ENCODE measurements around the gene FIS1.

FIS1 gene

DNA sequence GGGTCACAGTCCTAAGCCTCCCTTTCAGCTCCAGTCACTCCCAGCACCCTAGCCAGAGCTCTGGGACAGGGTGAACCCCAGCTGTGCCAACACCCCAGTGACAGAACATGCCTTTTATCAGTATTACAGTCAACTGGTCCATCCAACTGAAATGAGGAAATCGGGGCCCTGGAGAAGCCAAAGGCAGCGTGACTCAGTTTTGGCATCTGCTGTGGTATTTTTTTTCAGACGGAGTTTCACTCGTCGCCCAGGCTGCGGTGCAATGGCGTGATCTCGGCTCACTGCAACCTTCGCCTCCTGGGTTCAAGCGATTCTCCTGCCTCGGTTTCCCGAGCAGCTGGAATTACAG lies 3.9 kb downstream of the FIS1 start:
- TF ChIP-seq TAF1 (IDR thresholded peaks at IDR 0.05; ENCODE audit: borderline replicate concordance, insufficient read depth, low read length) (no peak), SIN3A (IDR thresholded peaks at IDR 0.05; ENCODE audit: borderline replicate concordance, insufficient read depth, low read length) (no peak), FOXP2 (optimal IDR thresholded peaks at IDR 0.05; ENCODE audit: borderline replicate concordance, extremely low read depth, extremely low read length, insufficient read depth) (no peak), POLR2AphosphoS5 (IDR thresholded peaks at IDR 0.05; ENCODE audit: low read depth, low read length) (no peak)
- TF ChIP-seq, protein P1, sequence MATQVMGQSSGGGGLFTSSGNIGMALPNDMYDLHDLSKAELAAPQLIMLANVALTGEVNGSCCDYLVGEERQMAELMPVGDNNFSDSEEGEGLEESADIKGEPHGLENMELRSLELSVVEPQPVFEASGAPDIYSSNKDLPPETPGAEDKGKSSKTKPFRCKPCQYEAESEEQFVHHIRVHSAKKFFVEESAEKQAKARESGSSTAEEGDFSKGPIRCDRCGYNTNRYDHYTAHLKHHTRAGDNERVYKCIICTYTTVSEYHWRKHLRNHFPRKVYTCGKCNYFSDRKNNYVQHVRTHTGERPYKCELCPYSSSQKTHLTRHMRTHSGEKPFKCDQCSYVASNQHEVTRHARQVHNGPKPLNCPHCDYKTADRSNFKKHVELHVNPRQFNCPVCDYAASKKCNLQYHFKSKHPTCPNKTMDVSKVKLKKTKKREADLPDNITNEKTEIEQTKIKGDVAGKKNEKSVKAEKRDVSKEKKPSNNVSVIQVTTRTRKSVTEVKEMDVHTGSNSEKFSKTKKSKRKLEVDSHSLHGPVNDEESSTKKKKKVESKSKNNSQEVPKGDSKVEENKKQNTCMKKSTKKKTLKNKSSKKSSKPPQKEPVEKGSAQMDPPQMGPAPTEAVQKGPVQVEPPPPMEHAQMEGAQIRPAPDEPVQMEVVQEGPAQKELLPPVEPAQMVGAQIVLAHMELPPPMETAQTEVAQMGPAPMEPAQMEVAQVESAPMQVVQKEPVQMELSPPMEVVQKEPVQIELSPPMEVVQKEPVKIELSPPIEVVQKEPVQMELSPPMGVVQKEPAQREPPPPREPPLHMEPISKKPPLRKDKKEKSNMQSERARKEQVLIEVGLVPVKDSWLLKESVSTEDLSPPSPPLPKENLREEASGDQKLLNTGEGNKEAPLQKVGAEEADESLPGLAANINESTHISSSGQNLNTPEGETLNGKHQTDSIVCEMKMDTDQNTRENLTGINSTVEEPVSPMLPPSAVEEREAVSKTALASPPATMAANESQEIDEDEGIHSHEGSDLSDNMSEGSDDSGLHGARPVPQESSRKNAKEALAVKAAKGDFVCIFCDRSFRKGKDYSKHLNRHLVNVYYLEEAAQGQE (IDR thresholded peaks at IDR 0.05; ENCODE audit: insufficient read depth in 1 of 2, low read depth in 2 of 2, low read length in 2 of 2) = no peak

DNA sequence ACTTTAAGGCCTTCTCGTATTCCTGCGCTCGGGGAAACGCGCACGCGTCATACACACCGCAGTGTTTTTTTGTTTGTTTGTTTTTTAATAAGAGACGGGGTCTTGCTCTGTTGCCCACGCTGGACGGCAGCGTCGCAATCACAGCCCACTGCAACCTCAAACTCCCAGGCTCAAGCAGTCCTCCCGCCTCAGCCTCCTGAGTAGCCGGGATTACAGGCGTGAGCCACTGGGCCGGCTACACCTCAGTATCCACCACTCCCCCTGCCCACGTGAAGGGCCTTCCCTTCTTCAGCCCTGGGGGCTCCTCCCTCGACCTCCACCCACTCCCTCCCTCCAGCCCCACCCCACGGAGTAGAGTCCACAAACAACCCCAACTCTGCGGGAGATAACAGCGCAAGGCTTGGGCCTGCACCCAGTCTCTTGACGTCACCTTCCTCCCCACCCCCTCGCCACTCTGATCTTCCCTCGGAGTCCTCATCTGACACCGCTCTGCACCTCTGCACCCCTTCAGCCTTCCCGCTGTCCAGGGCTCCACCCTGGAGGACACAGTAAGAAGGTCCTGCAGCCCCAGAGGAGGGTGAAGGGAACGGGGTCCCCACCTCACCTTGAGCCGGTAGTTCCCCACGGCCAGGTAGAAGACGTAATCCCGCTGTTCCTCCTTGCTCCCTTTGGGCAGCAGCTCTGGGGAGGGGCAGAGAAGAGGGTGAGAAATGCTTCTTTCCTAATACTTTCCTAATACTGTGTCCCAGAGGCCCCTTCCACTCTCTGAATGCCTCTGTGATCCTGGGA lies 4.5 kb downstream of the FIS1 start:
- TF ChIP-seq, protein P1 (IDR thresholded peaks at IDR 0.05; ENCODE audit: insufficient read depth in 1 of 2, low read depth in 2 of 2, low read length in 2 of 2) = no peak
- TF ChIP-seq FOXP2 (optimal IDR thresholded peaks at IDR 0.05; ENCODE audit: borderline replicate concordance, extremely low read depth, extremely low read length, insufficient read depth) = no peak
- TF ChIP-seq SIN3A (IDR thresholded peaks at IDR 0.05; ENCODE audit: borderline replicate concordance, insufficient read depth, low read length) = no peak
- TF ChIP-seq TAF1 (IDR thresholded peaks at IDR 0.05; ENCODE audit: borderline replicate concordance, insufficient read depth, low read length) = no peak
- TF ChIP-seq POLR2AphosphoS5 (IDR thresholded peaks at IDR 0.05; ENCODE audit: low read depth, low read length) = no peak

DNA sequence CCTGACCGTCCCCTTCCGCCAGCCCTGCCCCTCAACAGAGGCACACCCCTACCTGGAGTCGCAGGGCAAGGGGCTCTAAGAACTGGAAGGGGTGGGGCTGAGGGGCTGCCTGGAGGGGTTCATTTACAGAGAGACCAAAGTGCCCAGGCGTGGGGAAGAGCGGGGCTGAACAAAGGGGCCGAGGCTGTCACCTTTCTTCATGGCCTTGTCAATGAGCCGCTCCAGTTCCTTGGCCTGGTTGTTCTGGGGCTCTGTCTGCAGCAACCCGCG lies 5.0 kb downstream of the FIS1 start:
- TF ChIP-seq FOXP2 (optimal IDR thresholded peaks at IDR 0.05; ENCODE audit: borderline replicate concordance, extremely low read depth, extremely low read length, insufficient read depth) (no peak), TAF1 (IDR thresholded peaks at IDR 0.05; ENCODE audit: borderline replicate concordance, insufficient read depth, low read length) (no peak), POLR2AphosphoS5 (IDR thresholded peaks at IDR 0.05; ENCODE audit: low read depth, low read length) (no peak), SIN3A (IDR thresholded peaks at IDR 0.05; ENCODE audit: borderline replicate concordance, insufficient read depth, low read length) (no peak)
- TF ChIP-seq, protein P1 (IDR thresholded peaks at IDR 0.05; ENCODE audit: insufficient read depth in 1 of 2, low read depth in 2 of 2, low read length in 2 of 2) = no peak

DNA sequence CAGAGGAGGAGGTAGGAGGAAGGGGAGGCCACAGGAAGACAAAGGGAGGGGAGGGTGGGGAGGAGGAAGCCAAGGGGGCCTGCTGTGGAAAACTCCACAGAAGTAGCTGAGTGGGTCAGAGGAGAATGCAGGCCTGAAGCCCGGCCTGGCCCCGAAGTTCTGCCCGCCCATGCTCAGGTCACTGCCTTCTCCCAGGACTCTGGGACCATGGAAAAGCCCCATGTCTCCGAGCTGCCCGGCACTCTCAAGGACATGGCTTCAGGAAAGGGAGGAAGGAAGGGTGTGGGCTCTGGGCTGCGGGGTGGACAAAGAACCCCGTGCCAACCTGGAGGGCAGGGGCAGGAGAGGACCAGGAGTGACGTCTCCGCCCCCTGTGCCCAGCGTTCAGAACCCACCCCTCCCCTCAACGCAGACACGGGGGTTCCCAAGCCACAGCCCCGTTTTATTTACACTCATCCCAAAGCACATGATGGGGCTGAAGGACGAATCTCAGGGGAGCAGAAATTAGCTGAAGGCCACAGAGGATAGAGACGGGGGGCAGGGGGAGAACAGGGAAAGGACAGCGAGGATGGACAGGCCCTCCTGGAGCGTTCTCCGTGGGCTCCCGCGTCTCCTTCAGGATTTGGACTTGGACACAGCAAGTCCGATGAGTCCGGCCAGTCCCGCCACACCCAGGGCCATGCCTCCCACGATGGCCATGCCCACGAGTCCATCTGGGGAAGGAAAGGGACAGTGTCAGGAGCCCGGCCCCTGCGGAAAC lies 5.5 kb downstream of the FIS1 start:
- TF ChIP-seq TAF1 (IDR thresholded peaks at IDR 0.05; ENCODE audit: borderline replicate concordance, insufficient read depth, low read length) (no peak), FOXP2 (optimal IDR thresholded peaks at IDR 0.05; ENCODE audit: borderline replicate concordance, extremely low read depth, extremely low read length, insufficient read depth) (no peak), POLR2AphosphoS5 (IDR thresholded peaks at IDR 0.05; ENCODE audit: low read depth, low read length) (no peak)

DNA sequence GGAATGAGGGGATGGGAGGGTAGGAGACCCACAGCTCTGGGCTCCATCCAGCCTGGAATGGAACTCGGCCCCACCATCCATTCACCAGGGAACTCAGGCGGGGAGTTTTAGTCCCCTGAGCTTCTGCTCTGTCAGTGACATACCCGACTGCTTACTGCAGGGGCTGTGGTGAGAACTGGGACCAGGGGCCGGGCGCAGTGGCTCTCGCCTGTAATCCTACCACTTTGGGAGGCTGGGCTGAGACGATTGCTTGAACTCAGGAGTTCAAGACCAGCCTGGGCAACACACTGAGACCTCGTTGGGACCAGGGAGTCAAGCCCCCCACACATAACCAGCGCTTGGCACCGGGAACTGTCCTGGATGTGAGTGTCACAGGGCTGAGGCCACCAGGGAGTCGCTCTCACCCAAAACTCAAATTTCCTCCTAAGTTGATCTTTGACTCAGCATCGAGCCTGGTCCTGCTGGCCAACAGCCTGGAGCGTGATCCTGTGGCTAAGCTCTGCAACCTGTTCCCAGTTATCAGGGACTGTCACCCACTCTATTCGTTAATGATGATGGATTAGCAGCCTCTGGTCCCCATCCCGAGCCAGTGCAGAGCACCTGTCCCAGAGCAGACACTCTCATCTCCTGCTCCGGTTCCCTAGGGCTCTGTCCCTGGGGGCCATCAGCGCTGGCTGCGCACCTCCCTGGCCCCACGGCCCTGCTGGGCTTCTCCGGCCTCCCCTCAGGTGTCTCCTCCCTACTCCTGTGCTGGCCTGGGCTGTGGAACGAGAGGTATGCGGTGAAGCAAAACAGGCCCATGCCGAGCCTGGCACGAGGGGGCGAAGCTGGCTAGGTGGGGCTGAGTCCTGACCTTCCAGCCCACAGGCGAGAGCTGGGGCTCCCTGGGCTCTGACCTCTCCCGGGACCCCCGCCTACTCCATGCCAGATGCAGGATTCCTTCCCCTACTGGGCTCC lies 6.4 kb downstream of the FIS1 start:
- TF ChIP-seq POLR2AphosphoS5 (IDR thresholded peaks at IDR 0.05; ENCODE audit: low read depth, low read length) = no peak
- no peak for TF ChIP-seq SIN3A (IDR thresholded peaks at IDR 0.05; ENCODE audit: borderline replicate concordance, insufficient read depth, low read length)
- TF ChIP-seq FOXP2 (optimal IDR thresholded peaks at IDR 0.05; ENCODE audit: borderline replicate concordance, extremely low read depth, extremely low read length, insufficient read depth) = no peak
- TF ChIP-seq, protein P1 (IDR thresholded peaks at IDR 0.05; ENCODE audit: insufficient read depth in 1 of 2, low read depth in 2 of 2, low read length in 2 of 2) = no peak
- TF ChIP-seq TAF1 (IDR thresholded peaks at IDR 0.05; ENCODE audit: borderline replicate concordance, insufficient read depth, low read length) = no peak

Data from PFSK-1 (cell line).